HG02588 (cell line): ENCODE results near the gene THAP7.
"Not testable (repeated sequence)": the region's sequence is repeated elsewhere in the genome, so short reads cannot be mapped to it uniquely, and the experiment has no call there.

Experiments
- ATAC-seq: cut with Tn5 transposase; IDR thresholded peaks from one replicate; pipeline ENCODE4 v1.9.1; 2021; ENCODE audit warnings: mild to moderate bottlenecking, moderate library complexity; ENCODE audit not compliant: unreplicated experiment

The THAP7 gene, protein sequence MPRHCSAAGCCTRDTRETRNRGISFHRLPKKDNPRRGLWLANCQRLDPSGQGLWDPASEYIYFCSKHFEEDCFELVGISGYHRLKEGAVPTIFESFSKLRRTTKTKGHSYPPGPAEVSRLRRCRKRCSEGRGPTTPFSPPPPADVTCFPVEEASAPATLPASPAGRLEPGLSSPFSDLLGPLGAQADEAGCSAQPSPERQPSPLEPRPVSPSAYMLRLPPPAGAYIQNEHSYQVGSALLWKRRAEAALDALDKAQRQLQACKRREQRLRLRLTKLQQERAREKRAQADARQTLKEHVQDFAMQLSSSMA

DNA sequence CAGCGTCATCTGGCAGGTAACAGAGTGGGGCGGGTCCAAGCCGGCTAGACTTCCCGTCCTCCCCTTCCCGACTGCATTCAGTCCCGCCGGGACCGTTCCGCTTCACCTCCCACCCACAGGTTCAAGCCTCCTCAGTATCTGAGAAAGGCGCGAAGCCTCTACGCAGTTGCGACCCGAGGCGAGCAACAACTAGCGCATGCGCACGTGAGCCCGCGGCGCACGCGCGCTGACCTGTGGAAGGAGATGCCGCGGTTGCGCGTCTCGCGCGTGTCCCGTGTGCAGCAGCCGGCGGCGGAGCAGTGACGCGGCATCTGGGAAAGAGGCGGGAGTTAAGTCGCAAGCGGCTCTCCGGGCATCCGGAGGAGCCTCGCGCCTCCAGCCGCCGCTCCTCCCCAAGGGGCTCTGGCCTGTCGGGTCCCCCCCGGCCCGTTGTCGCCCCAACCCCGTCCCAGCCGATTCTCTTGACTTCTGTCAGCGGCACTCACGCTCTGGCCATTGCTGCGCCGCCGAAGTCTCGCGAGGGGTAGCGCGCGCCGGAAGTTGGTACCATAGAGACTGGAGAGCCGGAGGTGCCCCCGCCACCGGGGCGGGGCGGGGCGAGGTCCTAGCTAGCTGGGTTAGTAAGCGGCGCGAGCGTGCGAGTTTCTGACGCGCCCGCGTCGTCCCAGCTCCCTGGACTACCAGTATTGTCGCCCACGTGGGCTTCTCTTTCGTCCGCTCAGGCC lies at the start of gene THAP7:
TSS of gene THAP7 (minus strand) at position 518 of the 725 bp plus-strand sequence. CDS start at position 311, 207 bp downstream.
- peak; percentile 86 for ATAC-seq

DNA sequence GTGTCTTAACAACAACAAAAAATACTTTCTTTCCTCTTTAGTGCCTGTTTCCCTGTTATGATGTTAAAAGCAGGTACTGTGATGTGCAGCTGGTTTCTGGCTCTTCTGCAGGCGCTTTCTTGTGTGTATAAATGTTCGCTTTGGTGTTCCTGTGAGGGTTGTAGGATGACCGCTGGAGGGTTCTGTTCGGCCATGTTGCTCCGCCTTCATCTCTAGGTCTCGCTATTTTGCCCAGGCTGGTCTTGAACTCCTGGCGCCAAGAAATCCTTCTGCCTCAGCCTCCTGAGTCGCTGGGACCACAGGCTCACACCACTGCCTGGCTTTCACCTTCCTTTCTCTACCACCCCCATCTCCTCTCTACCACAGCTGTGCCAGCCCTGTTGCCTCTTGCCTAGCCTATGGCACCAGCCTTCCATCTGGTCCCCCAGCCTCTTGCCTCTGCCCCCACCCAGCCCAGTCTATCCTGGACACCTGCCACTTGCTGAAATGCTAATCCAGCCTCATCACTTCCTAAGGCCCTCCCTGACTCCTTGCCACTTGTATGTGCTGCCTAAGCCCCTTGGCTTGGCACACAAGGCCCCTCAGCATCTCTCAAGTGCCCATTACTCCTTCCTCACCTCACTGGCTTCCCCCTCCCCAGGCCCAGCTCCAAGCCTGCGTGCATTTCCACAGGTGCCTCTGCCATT lies 49.4 kb upstream of the THAP7 start:
- no peak for ATAC-seq

DNA sequence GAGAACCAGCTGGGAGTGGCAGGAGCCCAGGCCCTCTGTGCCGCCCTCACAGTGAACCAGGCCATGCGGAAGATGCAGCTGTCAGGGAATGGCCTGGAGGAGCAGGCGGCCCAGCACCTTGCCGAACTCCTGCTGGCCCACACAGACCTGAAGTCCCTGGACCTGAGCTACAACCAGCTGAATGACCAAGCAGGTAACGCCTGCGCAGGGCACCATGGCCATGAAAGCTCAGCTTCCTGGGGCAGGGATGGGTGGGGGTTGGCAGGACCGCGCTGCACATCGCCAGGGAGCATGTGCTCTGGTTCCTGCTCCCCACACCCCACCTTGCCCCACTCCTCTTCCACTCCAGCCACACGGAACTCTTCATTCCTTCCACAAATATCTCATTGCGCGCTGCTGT lies 47.0 kb upstream of the THAP7 start:
- not testable (repeated sequence) for ATAC-seq

DNA sequence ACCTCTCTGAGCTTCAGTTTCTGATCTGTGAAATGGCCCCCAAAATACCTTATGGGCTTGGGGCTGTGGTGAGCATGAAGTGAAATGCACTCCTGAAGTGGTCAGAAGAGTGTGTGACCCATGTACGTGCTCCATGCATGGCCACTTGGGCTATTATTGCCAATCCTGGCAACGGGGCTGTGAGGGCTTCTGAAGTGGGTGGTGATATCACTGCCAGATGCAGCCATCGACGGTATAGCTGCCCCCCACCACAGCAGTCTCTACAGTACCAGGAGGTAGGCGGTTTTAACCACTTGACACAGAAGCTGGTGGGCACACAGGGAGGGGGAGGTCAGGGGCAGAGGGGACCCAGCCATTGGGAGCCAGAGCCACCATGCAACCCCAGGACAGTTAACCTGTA lies 46.5 kb upstream of the THAP7 start:
- not testable (repeated sequence) for ATAC-seq

DNA sequence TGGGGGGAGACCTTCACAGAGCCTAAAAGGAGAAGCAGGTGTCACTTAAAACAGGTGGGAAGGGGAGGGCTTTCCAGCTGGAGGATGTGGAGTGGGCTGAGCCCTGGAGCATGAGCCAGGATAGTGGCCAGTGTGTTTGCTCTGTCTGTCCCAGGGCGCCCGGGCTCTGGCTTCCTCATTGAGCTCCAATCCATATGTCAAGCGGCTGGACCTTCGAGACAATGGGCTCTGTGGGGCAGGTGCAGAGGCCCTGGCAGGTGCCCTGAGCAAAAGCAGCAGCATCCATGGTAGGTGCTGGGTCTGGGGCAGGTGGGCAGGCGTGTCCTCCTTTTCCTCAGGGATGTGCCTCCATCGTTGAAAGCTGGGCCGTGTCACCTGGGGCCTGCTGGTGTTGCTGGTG lies 45.8 kb upstream of the THAP7 start:
- no peak for ATAC-seq

DNA sequence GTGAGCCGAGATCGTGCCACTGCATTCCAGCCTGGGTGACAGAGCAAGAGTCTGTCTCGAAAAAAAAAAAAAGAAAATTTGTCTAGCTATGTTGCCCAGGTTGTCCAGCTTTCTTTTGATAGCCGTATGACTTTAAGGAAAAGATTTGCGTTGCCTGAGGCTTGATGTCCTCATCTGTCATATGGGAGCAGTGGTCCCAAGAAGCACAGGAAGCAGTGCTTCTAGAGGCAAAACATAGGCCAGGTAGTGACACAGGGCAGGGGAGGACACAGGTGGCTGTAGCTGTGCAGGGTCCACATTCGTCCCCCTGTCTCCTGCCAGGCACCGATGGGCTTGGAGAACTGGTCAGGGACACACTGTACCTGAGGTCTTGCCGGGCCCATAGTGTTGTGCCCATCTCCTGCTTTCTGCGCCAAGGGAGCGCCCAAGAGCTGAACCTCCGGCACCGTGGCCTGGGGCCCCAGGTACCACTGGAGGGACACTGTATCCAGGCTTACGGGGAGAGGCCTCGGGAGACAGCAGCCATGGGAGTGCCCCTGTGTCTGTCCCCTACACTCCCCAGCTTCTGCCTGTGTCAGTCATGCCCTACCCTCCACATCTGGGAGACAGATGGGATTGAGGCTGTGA lies 45.2 kb upstream of the THAP7 start:
- ATAC-seq: no peak

DNA sequence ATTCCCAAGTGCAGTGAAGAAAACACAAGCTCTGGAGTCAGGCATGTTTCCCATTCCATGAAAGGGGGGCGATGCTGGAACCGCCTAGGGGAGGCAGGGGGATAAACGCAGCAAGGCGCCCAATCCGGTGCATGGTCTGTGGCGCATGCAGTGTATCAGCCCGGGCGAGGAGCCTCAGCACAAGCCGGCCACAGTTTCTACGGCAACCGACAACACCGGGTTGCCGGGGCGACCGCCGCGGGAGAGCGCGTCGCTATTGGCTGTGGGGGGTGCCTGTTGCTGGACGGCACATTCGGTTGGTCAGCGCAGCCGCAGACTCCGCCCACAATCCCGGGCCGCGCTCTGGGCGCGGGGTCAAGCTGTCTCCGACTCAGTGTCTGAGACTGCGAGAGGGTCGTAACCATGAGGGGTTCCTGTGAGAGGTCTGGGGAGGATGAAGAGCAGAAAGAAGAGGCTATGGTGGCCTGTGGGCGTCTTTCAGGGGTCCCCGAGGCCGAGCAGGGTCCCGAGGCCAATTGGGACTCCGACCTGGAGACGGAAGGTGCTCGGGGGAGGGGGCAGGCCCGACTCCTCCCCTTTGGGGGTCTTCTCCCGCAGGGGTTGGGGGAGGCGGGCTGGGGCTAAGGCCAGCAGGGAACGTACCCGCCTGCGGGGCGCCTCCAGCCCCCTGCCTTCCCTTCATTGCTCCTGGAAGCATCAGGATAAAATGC lies 43.8 kb upstream of the THAP7 start, which contains the start of gene LRRC74B:
TSS of gene LRRC74B (plus strand) at position 362 of the 710 bp plus-strand sequence. CDS start at position 403, 41 bp downstream.
- ATAC-seq: peak; percentile 76

DNA sequence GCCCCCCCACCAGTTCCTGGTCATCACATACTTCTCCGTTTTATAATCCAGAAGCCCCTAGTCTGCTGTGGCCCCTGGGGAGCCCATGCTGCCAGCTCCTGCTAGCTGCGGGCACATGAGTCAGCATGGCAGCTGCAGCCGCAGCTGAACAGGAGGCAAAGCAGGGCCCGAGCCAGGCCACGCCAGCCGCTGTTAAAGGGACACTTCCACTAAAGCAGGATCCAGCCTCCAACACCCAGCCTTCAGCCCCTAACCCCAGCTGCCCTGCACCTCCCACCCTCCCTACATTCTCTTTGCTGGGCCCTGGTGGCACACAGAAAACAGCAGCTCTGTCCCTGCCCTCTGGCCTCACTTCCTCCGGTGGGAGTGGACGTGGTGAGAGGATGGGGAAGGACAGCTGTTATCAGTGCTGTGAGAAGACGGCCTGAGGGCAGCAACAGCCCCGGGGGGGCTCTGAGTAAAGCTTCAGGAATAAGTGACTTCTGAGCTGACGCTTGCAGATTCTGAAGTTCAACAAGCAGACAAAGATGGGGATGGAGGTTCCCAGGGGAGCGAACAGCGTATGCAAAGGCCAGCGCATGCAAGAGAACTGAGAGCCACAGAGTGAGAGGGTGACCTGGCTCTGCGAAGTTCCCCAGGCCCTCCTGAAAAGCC lies 43.1 kb upstream of the THAP7 start:
- no peak for ATAC-seq

DNA sequence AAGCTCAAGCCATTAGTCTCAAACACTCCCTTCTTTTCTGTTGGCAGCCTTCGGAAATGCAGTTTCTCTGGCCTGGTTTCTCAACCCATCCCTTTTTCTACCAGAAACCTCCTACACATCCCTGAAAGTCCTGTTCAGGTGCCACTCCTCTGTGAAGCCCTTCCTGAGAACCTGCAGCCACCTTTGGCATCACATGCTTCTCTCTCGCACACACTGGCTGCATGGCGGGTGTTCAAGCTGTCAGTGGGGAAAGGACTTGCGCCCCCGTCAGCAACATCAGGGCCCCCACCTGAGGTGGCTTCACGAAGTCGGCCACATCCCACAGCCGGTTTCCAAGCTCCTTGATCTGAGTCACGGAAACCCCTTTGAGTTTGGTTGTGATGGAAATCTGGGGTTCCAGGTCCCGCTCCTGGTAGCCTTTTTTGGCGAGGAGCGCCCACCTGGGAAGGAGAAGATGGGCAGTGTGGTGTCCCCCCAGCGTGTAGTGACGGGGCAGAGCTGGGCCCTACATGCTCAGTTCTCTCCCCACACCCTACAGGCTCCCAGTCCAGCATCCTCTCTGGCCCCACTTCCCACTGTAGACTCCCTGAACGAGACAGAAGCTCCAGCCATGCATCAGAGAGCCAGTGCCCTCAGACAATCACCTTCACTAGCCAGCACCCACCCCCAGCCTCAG lies 42.1 kb upstream of the THAP7 start:
- no peak for ATAC-seq

DNA sequence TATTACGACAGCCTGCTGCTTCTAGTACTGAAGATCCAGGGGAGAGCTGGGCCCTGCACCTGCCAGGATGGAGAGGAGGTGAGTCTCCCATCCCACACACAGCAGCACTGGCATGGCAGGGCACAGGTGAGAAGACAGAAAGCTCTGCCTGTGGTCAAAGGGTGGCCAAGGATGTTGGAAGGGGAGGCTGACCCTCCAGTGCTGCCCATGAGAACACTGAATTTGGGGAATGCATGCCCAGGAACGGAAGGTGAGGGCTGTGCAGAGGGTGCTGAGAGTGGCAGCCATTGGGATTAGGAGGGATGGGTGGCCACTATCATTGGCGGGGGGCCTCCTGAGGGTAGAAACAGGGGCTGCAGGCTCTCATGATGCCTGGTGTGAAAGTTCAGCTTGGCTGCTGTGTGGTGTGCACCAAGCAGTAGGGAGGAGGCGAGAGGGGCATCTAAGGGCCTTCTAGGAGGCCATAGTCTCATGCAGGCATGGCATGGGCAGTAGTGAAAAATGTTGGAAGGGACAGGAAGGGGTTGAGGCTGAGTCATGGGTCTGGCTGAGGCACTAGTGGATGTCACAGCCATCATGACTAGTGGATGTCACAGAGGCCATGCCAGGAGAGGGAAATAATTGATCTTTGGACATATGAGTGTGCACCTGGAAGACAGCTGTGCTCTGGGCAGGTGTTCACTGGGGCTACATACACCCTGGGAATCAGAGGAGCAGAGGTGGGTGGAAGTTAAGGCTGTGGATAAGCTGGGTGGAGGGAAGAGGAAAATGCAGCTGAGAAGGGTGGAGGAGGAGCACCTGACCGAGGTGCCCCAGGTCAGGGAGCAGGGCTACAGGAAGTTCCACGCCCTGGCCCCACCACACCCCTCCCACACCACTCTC lies 41.3 kb upstream of the THAP7 start:
- no peak for ATAC-seq

DNA sequence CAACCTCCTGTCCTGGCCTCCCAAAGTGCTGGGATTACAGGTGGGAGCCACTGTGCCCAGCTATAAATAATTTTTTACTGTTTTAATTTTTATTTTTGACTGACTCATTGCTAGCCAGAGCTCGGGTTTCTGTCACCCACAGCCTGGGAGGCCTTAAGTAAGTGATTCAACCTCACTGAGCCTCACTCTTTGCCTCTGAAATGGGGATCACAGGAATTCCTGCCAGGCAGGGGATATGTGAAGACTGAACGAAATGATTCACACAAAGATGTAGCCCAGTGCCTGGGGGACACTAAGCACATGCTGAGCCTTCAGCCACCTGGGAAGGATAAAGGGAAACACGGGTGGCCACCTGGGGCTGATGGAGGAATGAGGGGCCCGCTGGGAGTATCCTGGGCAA lies 40.0 kb upstream of the THAP7 start:
- no peak for ATAC-seq

DNA sequence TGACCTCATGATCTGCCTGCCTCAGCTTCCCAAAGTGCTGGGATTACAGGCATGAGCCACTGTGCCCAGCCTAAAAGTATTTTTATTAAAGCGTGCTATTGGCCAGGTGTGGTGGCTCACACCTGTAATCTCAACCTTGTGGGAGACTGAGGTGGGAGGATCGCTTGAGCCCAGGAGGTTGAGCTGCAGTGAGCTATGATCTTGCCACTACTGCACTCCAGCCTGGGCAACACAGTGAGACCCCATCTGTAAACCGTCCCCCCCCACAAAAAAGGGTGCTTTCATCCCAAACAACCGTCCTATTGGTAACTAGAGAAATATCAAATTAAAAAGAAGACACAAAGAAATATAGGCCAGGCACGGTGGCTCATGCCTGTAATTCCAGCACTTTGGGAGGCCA lies 37.2 kb upstream of the THAP7 start:
- not testable (repeated sequence) for ATAC-seq

DNA sequence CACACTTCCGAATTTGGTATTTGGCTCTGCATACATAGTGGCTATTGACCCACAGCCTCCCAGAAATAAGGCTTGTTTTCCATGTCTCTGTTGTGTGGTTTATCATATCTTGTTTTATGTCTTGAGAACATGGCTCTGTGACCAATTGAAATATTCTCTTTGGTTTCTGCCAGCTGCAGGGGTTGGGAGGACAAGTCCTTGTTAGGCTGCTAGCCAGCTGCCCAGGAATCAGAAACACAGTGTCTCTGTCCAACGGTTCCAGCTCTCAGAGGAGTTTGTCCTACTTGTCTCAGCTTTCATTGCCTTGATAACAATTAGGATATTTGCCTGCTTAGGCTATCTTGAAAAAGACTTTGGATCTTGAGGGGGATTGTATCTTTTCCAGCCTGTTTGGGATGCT lies 36.5 kb upstream of the THAP7 start:
- no peak for ATAC-seq

DNA sequence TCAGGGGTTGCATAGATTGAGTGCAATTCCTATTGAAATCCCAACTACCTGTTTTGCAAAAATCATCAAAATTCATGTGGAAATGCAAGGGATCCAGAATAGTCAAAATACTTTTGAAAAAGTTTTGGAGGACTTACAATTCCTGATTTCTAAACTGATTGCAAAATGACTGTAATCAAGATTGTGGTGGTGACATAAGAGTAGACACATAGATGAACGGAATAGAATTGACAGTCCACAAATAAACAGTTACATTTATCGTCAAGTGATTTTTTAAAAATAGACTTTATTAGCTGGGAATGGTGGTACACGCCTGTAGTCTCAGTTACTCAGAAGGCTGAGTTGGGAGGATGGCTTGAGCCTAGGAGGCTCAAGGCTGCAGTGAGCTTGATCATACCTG lies 33.1 kb upstream of the THAP7 start:
- ATAC-seq: no peak

DNA sequence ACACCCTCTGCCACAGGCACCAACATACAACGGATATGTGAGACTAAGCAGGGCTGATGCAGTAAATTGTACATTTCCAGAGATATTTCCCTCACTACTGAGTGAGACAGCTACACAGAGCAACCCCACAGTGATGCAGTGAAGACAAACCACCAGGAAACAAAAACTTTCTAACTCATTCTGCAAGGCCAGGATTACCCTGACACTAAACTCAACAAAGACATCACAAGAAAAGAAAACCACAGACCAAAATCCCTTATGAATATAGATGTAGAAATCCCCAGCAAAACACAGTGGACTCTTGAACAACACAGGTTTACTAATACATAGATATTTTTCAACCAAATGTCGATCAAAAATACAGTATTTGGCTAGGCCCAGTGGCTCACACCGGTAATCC lies 32.0 kb upstream of the THAP7 start:
- no peak for ATAC-seq

DNA sequence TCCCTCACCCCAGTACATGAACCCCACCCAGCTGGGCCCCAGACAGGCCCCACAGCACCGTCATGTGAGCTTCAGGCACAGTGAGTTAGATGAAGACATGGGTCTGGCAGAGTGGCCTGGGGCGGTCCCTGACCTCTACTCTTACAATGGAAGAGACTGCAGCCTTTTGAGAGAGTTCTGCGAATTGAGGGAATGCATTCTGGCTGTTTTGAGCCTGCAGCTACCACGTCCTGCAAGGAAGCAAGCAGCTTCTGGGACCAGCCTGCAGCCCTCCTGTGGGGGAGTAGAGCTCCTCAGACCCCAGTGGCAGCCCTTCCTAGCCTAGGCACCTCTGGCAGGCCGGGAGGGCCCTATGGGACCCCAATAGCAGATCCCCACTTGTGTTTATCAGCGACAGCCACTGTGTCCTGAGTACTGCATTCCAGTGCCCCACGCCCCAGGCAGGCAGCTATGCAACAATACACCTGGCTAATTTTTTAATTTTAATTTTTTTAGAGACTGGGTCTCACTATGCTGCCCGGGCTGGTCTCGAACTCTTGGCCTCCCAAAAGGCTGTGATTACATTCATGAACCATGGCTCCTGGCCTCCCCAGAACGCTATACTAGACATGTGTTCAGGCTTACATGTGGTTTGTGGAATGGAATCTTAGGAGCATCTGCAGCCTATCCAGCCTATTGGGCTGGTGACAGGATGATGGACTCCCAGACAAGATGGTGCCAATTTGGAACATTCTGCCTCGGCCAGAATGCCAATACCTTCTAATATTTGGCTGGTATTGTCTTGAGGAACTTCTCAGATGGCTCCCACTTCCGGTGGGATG lies 31.2 kb upstream of the THAP7 start:
- ATAC-seq: no peak

DNA sequence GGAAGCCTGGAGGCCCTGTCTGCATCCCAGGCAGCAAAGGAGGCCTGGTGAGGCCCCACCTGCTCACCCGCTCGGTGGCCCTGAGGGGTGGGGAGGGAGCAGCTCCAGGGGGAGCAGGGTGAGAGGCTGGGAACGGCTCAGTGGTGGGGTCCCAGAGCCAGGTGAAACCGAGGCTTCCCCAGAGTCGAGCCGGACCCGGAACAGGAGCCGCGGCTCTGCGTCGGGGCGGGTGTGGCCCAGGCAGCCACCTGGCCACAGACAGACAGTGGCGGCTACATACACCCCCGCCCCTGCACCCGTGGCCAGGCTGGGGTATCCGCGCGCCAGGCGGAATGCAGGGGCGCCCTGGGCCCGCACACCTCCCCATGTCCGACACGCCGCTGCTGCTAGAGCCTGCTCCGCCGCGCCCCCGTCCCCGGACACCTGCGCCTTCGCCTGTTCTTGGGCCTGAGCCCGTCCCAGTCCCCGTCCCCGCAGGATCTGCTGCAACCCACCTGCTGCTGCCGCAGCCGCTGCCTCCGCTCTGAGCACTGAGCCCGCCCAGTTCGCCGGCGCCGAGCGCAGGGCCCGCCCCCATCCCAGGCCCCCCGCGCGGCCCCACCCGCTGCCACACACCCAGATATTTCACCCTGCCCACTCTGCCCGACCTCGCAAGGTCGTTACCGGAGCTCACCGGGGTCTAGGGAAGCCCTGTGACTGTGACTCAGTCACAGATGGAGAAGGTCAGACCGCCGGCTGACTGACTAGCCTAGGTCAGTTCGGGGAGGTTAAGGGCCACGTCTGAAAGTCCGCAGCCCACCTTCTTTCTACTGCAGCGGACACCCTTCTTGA lies 30.3 kb upstream of the THAP7 start, which contains the start of gene SLC7A4:
TSS of gene SLC7A4 (minus strand) at position 525 of the 831 bp plus-strand sequence. CDS start 749 bp downstream, outside the sequence.
- ATAC-seq: no peak
